Gastrocnemius medialis (tissue), 4 donors: ENCODE measurements around the gene TMED3. TPM values are rescaled to one million over a fixed set of nuclear protein-coding genes. Genes with fewer than 3 reads are reported as not detected.
"Not testable (repeated sequence)": the region's sequence is repeated elsewhere in the genome, so short reads cannot be mapped to it uniquely, and the experiment has no call there.

Experiments
- ATAC-seq, 2 donors: fragments of 150-250 bp; one replicate each; pipeline ENCODE4 v1.9.1; 2016
- DNase-seq, 2 donors: peaks; one replicate each; pipeline ENCODE4 v3.0.0-alpha.2; 2019
- H3K27ac ChIP-seq, 4 donors: fragments of 200-600 bp; sonication (generic); 1 replicate in 1 of 4; 2 replicates in 3 of 4; pipeline ENCODE4 v1.5.1; 2016 to 2018; ENCODE audit warnings: mild to moderate bottlenecking in 2 of 4, moderate library complexity in 1 of 4
- H3K27me3 ChIP-seq, 3 donors: fragments of 200-600 bp; sonication (generic) in 2 of 3; 1 replicate in 1 of 3; 2 replicates in 2 of 3; pipeline versions ENCODE4 v1.5.1 to v1.6.0; 2016 to 2019; ENCODE audit warnings: mild to moderate bottlenecking in 1 of 3, moderate library complexity in 1 of 3
- H3K36me3 ChIP-seq, 2 donors: fragments of 200-600 bp; sonication (generic) in 1 of 2; one replicate each; pipeline ENCODE4 v1.5.1; 2017 to 2018
- H3K4me1 ChIP-seq, 2 donors: fragments of 200-600 bp; sonication (generic) in 1 of 2; one replicate each; pipeline ENCODE4 v1.5.1; 2016 to 2017; ENCODE audit warnings: mild to moderate bottlenecking in 2 of 2
- H3K4me3 ChIP-seq, 4 donors: fragments of 200-600 bp; sonication (generic) in 3 of 4; 1 replicate in 1 of 4; 2 replicates in 3 of 4; pipeline ENCODE4 v1.5.1; 2016 to 2019; ENCODE audit warnings: mild to moderate bottlenecking in 2 of 4
- H3K9me3 ChIP-seq, 3 donors: fragments of 200-600 bp; sonication (generic) in 2 of 3; 1 replicate in 1 of 3; 2 replicates in 2 of 3; pipeline ENCODE4 v1.5.1; 2016 to 2019
- POLR2A ChIP-seq, 2 donors: fragments of 450-650 bp; IDR thresholded peaks; one replicate each; pipeline ENCODE4 v1.6.1; 2017; ENCODE audit warnings: antibody characterized with exemption in 2 of 2, mild to moderate bottlenecking in 2 of 2, moderate library complexity in 2 of 2
- in situ Hi-C, 4 donors: fragments of 200-750 bp; cut with MboI; loops; one replicate each; pipeline versions ENCODE4 v1.15.0 to v1.8.0; 2017; ENCODE audit warnings: low sequenced_read_pairs in 4 of 4
- intact Hi-C: fragments of 100-400 bp; cut with DNase I; formaldehyde crosslinking; loops from one replicate; pipeline ENCODE4 v1.15.1; 2023; ENCODE audit warnings: low total_unique reads
- total RNA-seq, 4 donors: library from RNA; depleted of rRNA; stranded (reverse); fragments of >200 nt; gene quantifications; one replicate each; pipeline versions ENCODE4 v1.1.0 to v1.2.3, GENCODE V29; 2016
- TF ChIP-seq, protein P1 (sequence below), 5 experiments: fragments of 450-650 bp in 3 of 5; fragments of 200-600 bp in 2 of 5; sonication (generic) in 2 of 5; IDR thresholded peaks in 4 of 5; conservative IDR thresholded peaks in 1 of 5; 1 replicate in 4 of 5; 2 replicates in 1 of 5; pipeline ENCODE4 v1.5.1; 2016 to 2019; ENCODE audit warnings: antibody characterized with exemption in 5 of 5, mild to moderate bottlenecking in 3 of 5, moderate library complexity in 3 of 5

The TMED3 gene
- total RNA-seq, 4 donors from 2014 or later, result 1.3 to 7.0 (median 5.4) TPM

DNA sequence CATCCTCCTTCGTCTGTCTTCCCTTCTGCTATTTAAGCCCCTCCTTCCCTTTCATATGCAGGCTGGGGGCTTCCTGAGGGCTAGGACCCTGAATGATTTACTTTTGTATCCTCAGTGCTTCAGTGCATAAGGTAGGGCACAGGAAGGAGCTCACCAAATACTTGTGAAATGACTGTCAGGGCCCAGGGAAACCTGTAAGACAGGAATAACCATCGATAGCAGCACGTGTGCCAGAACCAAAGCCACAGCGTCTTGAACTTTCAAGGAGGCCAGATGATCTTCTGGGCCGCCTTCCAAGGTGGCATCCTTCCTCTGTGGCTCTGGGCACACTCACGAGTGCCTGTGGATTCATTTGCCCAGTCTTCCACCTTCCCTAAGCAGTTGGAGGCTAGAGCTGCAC, 3.9 kb downstream of the TMED3 start:
- H3K27me3 ChIP-seq, result peaks cover 13 to 27% (median 17%) of the 10 kb centered on the region in 3 donors
- H3K36me3 ChIP-seq, result no peaks in the 10 kb centered on the region
- intact Hi-C loops (no loop called here), in situ Hi-C loops (no loop called here)
- DNase-seq (no peak), ATAC-seq (no peak)
- peaks cover 11 to 12% of the 10 kb centered on the region in 2 donors for H3K4me1 ChIP-seq
- H3K27ac ChIP-seq, result no peak overlapping the region
- TF ChIP-seq, protein P1, sequence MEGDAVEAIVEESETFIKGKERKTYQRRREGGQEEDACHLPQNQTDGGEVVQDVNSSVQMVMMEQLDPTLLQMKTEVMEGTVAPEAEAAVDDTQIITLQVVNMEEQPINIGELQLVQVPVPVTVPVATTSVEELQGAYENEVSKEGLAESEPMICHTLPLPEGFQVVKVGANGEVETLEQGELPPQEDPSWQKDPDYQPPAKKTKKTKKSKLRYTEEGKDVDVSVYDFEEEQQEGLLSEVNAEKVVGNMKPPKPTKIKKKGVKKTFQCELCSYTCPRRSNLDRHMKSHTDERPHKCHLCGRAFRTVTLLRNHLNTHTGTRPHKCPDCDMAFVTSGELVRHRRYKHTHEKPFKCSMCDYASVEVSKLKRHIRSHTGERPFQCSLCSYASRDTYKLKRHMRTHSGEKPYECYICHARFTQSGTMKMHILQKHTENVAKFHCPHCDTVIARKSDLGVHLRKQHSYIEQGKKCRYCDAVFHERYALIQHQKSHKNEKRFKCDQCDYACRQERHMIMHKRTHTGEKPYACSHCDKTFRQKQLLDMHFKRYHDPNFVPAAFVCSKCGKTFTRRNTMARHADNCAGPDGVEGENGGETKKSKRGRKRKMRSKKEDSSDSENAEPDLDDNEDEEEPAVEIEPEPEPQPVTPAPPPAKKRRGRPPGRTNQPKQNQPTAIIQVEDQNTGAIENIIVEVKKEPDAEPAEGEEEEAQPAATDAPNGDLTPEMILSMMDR (IDR thresholded peaks at IDR 0.05 in 4 of 5, conservative IDR thresholded peaks at IDR 0.05 in 1 of 5), result no peak
- no peak for TF ChIP-seq POLR2A (IDR thresholded peaks at IDR 0.05)
- no peaks in the 10 kb centered on the region for H3K9me3 ChIP-seq
- H3K4me3 ChIP-seq, result no peak overlapping the region

DNA sequence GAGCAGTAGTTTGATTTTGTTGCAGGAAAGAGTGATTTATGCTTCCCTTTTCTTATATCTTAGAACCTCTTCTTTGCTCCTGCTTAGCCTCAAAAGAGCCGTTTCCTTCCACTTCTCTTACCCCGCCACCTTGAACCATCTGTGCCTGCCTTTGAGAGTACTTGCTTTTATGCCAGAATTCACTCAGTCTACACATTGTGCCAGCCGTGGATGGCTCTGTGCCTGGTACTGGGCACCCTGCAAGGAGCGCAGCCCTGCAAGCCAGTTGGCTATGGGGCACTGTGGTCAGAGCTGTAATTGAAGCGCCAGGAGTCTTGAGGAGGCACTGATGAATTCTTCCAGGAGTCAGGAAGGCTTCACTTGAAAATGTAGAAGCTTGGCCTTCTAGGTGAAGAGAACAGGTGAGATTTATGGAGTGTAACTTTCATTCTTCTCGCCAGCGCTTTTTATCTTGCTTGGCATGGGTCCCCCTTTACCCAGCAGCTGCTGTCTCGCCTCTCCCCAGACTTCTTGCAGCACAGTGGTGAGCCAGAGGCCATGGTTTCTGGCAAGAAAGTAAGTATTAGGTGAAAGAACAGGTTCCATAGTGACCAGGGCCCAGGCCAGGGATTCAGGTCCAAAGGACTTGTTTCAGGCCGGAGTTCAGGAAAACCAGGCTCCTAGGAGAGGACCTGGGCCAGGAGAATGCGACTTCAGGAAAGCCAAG, 4.9 kb downstream of the TMED3 start:
- no peak overlapping the region for H3K27ac ChIP-seq
- intact Hi-C loops (no loop called here), in situ Hi-C loops (no loop called here)
- no peaks in the 10 kb centered on the region for H3K9me3 ChIP-seq
- ATAC-seq, result peak; percentile 60 to 88
- peaks cover 11 to 12% of the 10 kb centered on the region in 2 donors for H3K4me1 ChIP-seq
- TF ChIP-seq, protein P1 (IDR thresholded peaks at IDR 0.05 in 4 of 5, conservative IDR thresholded peaks at IDR 0.05 in 1 of 5), result no peak
- TF ChIP-seq POLR2A (IDR thresholded peaks at IDR 0.05), result no peak
- no peaks in the 10 kb centered on the region for H3K36me3 ChIP-seq
- no peak overlapping the region for H3K4me3 ChIP-seq
- DNase-seq, result peak in 1 of 2 donors; percentile 56
- peaks cover 13 to 20% (median 16%) of the 10 kb centered on the region in 3 donors for H3K27me3 ChIP-seq

GRCh38 chr15:79316864-79317263, 6.0 kb downstream of the TMED3 start:
- Histone ChIP-seq H3K36me3 (no peaks in the 10 kb centered on the region), H3K27ac (no peak overlapping the region), H3K9me3 (no peaks in the 10 kb centered on the region), H3K27me3 (peaks cover 5 to 12% (median 7%) of the 10 kb centered on the region in 3 donors), H3K4me1 (peaks cover 2 to 8% of the 10 kb centered on the region in 2 donors), H3K4me3 (no peak overlapping the region)
- DNase-seq (no peak), ATAC-seq (no peak)
- in situ Hi-C loops (no loop called here), intact Hi-C loops (no loop called here)
- TF ChIP-seq, protein P1 (IDR thresholded peaks at IDR 0.05 in 4 of 5, conservative IDR thresholded peaks at IDR 0.05 in 1 of 5), result no peak
- no peak for TF ChIP-seq POLR2A (IDR thresholded peaks at IDR 0.05)

DNA sequence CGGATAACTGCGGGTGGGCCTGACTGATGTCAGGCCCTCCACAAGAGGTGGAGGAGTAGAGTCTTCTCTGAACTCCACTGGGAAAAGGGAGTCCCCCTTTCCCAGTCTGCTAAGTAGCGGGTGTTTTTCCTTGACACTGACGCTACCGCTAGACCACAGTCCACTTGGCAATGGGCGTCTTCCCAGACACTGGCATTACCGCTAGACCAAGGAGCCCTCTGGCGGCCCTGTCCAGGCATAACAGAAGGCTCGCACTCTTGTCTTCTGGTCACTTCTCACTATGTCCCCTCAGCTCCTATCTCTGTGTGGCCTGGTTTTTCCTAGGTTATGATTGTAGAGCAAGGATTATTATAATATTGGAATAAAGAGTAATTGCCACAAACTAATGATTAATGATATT, 9.1 kb downstream of the TMED3 start:
- H3K27me3 ChIP-seq, intact Hi-C loops, H3K27ac ChIP-seq, H3K36me3 ChIP-seq, H3K4me1 ChIP-seq, H3K4me3 ChIP-seq, ATAC-seq, DNase-seq, in situ Hi-C loops, H3K9me3 ChIP-seq: not testable (repeated sequence)

GRCh38 chr15:79321876-79322275, 11.0 kb downstream of the TMED3 start:
- no peaks in the 10 kb centered on the region for H3K27me3 ChIP-seq
- intact Hi-C loops, result no loop called here
- in situ Hi-C loops, result no loop called here
- H3K9me3 ChIP-seq, result no peaks in the 10 kb centered on the region
- TF ChIP-seq, protein P1 (IDR thresholded peaks at IDR 0.05 in 4 of 5, conservative IDR thresholded peaks at IDR 0.05 in 1 of 5), result no peak
- TF ChIP-seq POLR2A (IDR thresholded peaks at IDR 0.05), result no peak
- no peak overlapping the region for H3K27ac ChIP-seq
- no peak for DNase-seq
- no peaks in the 10 kb centered on the region for H3K4me1 ChIP-seq
- H3K4me3 ChIP-seq, result no peak overlapping the region
- H3K36me3 ChIP-seq, result no peaks in the 10 kb centered on the region
- no peak for ATAC-seq
